ENCODE results near the gene ITIH1.

Gene ITIH1

GRCh38 chr3:52827441-52827840 is 50.0 kb downstream of the ITIH1 start:
- Histone ChIP-seq H3K9ac (ENCODE audit: low read length) (no peak overlapping the region), H3K27me3 (ENCODE audit: control insufficient read depth, insufficient read depth, low read length) (no peaks in the 10 kb centered on the region), H3K36me3 (ENCODE audit: control insufficient read depth, low read depth, low read length) (no peaks in the 10 kb centered on the region), H3K4me3 (ENCODE audit: low read length) (no peak overlapping the region), H3K9me3 (ENCODE audit: control insufficient read depth, low read depth, low read length) (no peaks in the 10 kb centered on the region), H3K27ac (ENCODE audit: low read length) (no peak overlapping the region), H3K4me1 (ENCODE audit: control insufficient read depth, low read depth, low read length) (no peaks in the 10 kb centered on the region)

- no peak overlapping the region for H3K27ac ChIP-seq (ENCODE audit: low read length)
- no peaks in the 10 kb centered on the region for H3K27me3 ChIP-seq (ENCODE audit: control insufficient read depth, insufficient read depth, low read length)
- no peaks in the 10 kb centered on the region for H3K4me1 ChIP-seq (ENCODE audit: control insufficient read depth, low read depth, low read length)
- H3K9me3 ChIP-seq (ENCODE audit: control insufficient read depth, low read depth, low read length), result no peaks in the 10 kb centered on the region
- no peak overlapping the region for H3K4me3 ChIP-seq (ENCODE audit: low read length)
- H3K9ac ChIP-seq (ENCODE audit: low read length), result no peak overlapping the region
- no peaks in the 10 kb centered on the region for H3K36me3 ChIP-seq (ENCODE audit: control insufficient read depth, low read depth, low read length)
Observed at GRCh38 chr3:52827866-52828376, 50.5 kb downstream of the ITIH1 start.

- H3K27me3 ChIP-seq (ENCODE audit: control insufficient read depth, insufficient read depth, low read length), result no peaks in the 10 kb centered on the region
- no peak overlapping the region for H3K4me3 ChIP-seq (ENCODE audit: low read length)
- H3K9me3 ChIP-seq (ENCODE audit: control insufficient read depth, low read depth, low read length), result no peaks in the 10 kb centered on the region
- no peak overlapping the region for H3K27ac ChIP-seq (ENCODE audit: low read length)
- no peaks in the 10 kb centered on the region for H3K4me1 ChIP-seq (ENCODE audit: control insufficient read depth, low read depth, low read length)
- no peaks in the 10 kb centered on the region for H3K36me3 ChIP-seq (ENCODE audit: control insufficient read depth, low read depth, low read length)
- H3K9ac ChIP-seq (ENCODE audit: low read length), result no peak overlapping the region
Observed at GRCh38 chr3:52829482-52829881, 52.1 kb downstream of the ITIH1 start.

- no peak overlapping the region for H3K27ac ChIP-seq (ENCODE audit: low read length)
- no peaks in the 10 kb centered on the region for H3K9me3 ChIP-seq (ENCODE audit: control insufficient read depth, low read depth, low read length)
- H3K27me3 ChIP-seq (ENCODE audit: control insufficient read depth, insufficient read depth, low read length), result no peaks in the 10 kb centered on the region
- H3K4me3 ChIP-seq (ENCODE audit: low read length), result no peak overlapping the region
- peaks cover under 1% of the 10 kb centered on the region for H3K4me1 ChIP-seq (ENCODE audit: control insufficient read depth, low read depth, low read length)
- H3K9ac ChIP-seq (ENCODE audit: low read length), result no peak overlapping the region
- H3K36me3 ChIP-seq (ENCODE audit: control insufficient read depth, low read depth, low read length), result no peaks in the 10 kb centered on the region
Observed at GRCh38 chr3:52829906-52830463, 52.6 kb downstream of the ITIH1 start.

GRCh38 chr3:52830535-52831258 is 53.3 kb downstream of the ITIH1 start, which contains the start of gene ITIH4:
Gene ITIH4, minus strand, starts transcription at chr3:52830672. Its CDS starts 30 bp downstream, at chr3:52830642.
- H3K9me3 ChIP-seq (ENCODE audit: control insufficient read depth, low read depth, low read length), result no peaks in the 10 kb centered on the region
- H3K4me1 ChIP-seq (ENCODE audit: control insufficient read depth, low read depth, low read length), result peaks cover 6% of the 10 kb centered on the region
- no peak within 1 kb of the TSS for H3K4me3 ChIP-seq (ENCODE audit: low read length)
- H3K27ac ChIP-seq (ENCODE audit: low read length), result no peak within 1 kb of the TSS
- H3K9ac ChIP-seq (ENCODE audit: low read length), result no peak within 1 kb of the TSS
- H3K36me3 ChIP-seq (ENCODE audit: control insufficient read depth, low read depth, low read length), result no peaks in the 10 kb centered on the region
- no peaks in the 10 kb centered on the region for H3K27me3 ChIP-seq (ENCODE audit: control insufficient read depth, insufficient read depth, low read length)

- Histone ChIP-seq H3K27ac (ENCODE audit: low read length) (no peak overlapping the region), H3K36me3 (ENCODE audit: control insufficient read depth, low read depth, low read length) (no peaks in the 10 kb centered on the region), H3K4me3 (ENCODE audit: low read length) (no peak overlapping the region), H3K9ac (ENCODE audit: low read length) (no peak overlapping the region), H3K9me3 (ENCODE audit: control insufficient read depth, low read depth, low read length) (no peaks in the 10 kb centered on the region), H3K27me3 (ENCODE audit: control insufficient read depth, insufficient read depth, low read length) (no peaks in the 10 kb centered on the region), H3K4me1 (ENCODE audit: control insufficient read depth, low read depth, low read length) (peaks cover 6% of the 10 kb centered on the region)
Observed at GRCh38 chr3:52831500-52832301, 54.3 kb downstream of the ITIH1 start.

GRCh38 chr3:52833202-52833601 is 55.8 kb downstream of the ITIH1 start:
- Histone ChIP-seq H3K4me3 (ENCODE audit: low read length) (no peak overlapping the region), H3K9ac (ENCODE audit: low read length) (no peak overlapping the region), H3K9me3 (ENCODE audit: control insufficient read depth, low read depth, low read length) (no peaks in the 10 kb centered on the region), H3K27ac (ENCODE audit: low read length) (no peak overlapping the region), H3K27me3 (ENCODE audit: control insufficient read depth, insufficient read depth, low read length) (no peaks in the 10 kb centered on the region), H3K4me1 (ENCODE audit: control insufficient read depth, low read depth, low read length) (peaks cover 6% of the 10 kb centered on the region), H3K36me3 (ENCODE audit: control insufficient read depth, low read depth, low read length) (no peaks in the 10 kb centered on the region)

- Histone ChIP-seq H3K27ac (ENCODE audit: low read length) (no peak within 1 kb of the TSS), H3K4me3 (ENCODE audit: low read length) (no peak within 1 kb of the TSS), H3K4me1 (ENCODE audit: control insufficient read depth, low read depth, low read length) (peaks cover 6% of the 10 kb centered on the region), H3K9me3 (ENCODE audit: control insufficient read depth, low read depth, low read length) (no peaks in the 10 kb centered on the region), H3K36me3 (ENCODE audit: control insufficient read depth, low read depth, low read length) (no peaks in the 10 kb centered on the region), H3K9ac (ENCODE audit: low read length) (no peak within 1 kb of the TSS), H3K27me3 (ENCODE audit: control insufficient read depth, insufficient read depth, low read length) (no peaks in the 10 kb centered on the region)
Observed at GRCh38 chr3:52834871-52835501, 57.6 kb downstream of the ITIH1 start, which contains the start of gene MUSTN1. Gene MUSTN1, minus strand, starts transcription at chr3:52835019. Its CDS starts 71 bp downstream, at chr3:52834948.

GRCh38 chr3:52835766-52836470 is 58.5 kb downstream of the ITIH1 start:
- H3K9me3 ChIP-seq (ENCODE audit: control insufficient read depth, low read depth, low read length), result no peaks in the 10 kb centered on the region
- H3K9ac ChIP-seq (ENCODE audit: low read length), result no peak overlapping the region
- no peak overlapping the region for H3K4me3 ChIP-seq (ENCODE audit: low read length)
- H3K27ac ChIP-seq (ENCODE audit: low read length), result no peak overlapping the region
- H3K36me3 ChIP-seq (ENCODE audit: control insufficient read depth, low read depth, low read length), result no peaks in the 10 kb centered on the region
- H3K4me1 ChIP-seq (ENCODE audit: control insufficient read depth, low read depth, low read length), result peaks cover 6% of the 10 kb centered on the region
- no peaks in the 10 kb centered on the region for H3K27me3 ChIP-seq (ENCODE audit: control insufficient read depth, insufficient read depth, low read length)

- H3K36me3 ChIP-seq (ENCODE audit: control insufficient read depth, low read depth, low read length), result no peaks in the 10 kb centered on the region
- H3K27ac ChIP-seq (ENCODE audit: low read length), result no peak overlapping the region
- peaks cover 6% of the 10 kb centered on the region for H3K4me1 ChIP-seq (ENCODE audit: control insufficient read depth, low read depth, low read length)
- H3K9ac ChIP-seq (ENCODE audit: low read length), result no peak overlapping the region
- no peaks in the 10 kb centered on the region for H3K27me3 ChIP-seq (ENCODE audit: control insufficient read depth, insufficient read depth, low read length)
- no peak overlapping the region for H3K4me3 ChIP-seq (ENCODE audit: low read length)
- H3K9me3 ChIP-seq (ENCODE audit: control insufficient read depth, low read depth, low read length), result no peaks in the 10 kb centered on the region
Observed at GRCh38 chr3:52836471-52836845, 59.1 kb downstream of the ITIH1 start.

- Histone ChIP-seq H3K9ac (ENCODE audit: low read length) (no peak overlapping the region), H3K27me3 (ENCODE audit: control insufficient read depth, insufficient read depth, low read length) (no peaks in the 10 kb centered on the region), H3K9me3 (ENCODE audit: control insufficient read depth, low read depth, low read length) (no peaks in the 10 kb centered on the region), H3K4me1 (ENCODE audit: control insufficient read depth, low read depth, low read length) (peaks cover 6% of the 10 kb centered on the region), H3K36me3 (ENCODE audit: control insufficient read depth, low read depth, low read length) (no peaks in the 10 kb centered on the region), H3K27ac (ENCODE audit: low read length) (no peak overlapping the region), H3K4me3 (ENCODE audit: low read length) (no peak overlapping the region)
Observed at GRCh38 chr3:52836986-52837385, 59.6 kb downstream of the ITIH1 start.
